ENCODE results near the gene PXMP2. TPM values are rescaled to one million over a fixed set of nuclear protein-coding genes. Genes with fewer than 3 reads are reported as not detected.

PXMP2 gene
- total RNA-seq, 2 donors from 2014 or later = 3.0 to 3.1 TPM

DNA sequence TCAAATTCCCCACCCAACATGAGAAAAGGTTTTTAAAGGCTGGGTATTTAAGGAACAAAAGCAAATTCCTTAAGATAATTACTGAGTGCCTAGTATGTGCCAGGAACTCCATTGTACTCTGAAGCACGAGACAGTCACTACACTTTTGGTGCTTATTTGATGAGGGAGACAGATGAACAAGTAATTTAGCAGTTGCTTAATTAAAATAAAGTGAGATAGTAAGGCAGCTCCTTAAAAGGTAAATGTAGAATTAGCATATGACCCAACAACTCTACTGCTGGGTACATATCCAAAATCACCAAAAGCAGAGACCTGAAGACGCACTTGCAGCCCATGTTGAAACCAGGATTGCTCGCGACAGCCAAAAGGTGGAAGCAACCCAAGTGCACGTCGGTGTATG is 21.6 kb upstream of the PXMP2 start:
- ATAC-seq = no peak
- H3K4me1 Mint-ChIP-seq = peaks cover 8% of the 10 kb centered on the region

DNA sequence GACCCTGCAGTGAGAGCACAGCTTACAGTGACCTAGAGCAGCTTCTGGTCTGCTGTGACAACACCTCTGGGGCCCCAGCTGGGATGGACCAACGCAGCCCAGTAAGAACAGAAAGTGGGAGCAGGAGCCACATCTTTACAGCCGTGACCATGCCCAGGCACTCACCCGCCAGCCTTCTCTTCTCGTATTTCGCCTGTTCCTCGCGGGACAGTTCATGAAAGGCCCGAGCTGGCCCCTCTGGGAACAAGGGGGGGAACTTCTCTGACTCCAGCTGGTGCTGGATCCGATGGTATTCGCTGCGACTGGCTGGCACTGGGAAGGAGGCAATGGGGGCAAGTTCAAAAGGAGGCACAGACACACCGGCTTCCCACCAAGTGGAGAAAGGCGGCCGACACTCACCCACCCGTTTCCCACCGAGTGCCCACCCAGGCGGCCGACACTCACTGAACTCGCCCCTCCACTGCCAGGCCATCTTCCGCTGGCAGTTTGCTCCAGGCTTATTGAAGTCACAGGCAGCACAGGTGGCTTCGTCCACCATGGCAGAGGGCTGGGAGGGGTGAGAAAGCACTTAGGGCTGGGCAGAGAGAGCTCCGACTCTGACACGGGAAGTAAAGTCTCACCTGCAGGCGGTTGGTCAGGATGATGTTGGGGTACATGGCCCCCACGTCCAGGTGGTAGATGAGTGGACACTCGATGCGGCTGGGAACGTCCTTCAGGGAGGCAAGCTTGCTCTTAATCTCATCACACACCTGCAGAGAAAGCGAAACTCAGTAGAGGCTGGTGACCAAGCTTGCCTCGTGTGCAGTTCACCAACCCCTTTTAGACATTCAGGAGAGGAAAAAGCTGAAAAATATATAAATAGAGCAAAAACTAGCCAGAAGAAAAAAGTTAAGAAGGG is 18.9 kb upstream of the PXMP2 start:
- Mint-ChIP-seq H3K4me1 (peaks cover 11% of the 10 kb centered on the region), H3K27me3 (no peaks in the 10 kb centered on the region), H3K4me3 (no peak overlapping the region), H3K36me3 (ENCODE audit: low read depth) (peaks cover 19% of the 10 kb centered on the region), H3K27ac (no peak overlapping the region)
- H3K9me3 ChIP-seq (ENCODE audit: control insufficient read depth, low read length, poor library complexity, severe bottlenecking) = no peaks in the 10 kb centered on the region
- ATAC-seq = no peak
- DNase-seq = no peak

More for the DNA sequence above, 21.6 kb upstream of the PXMP2 start:
- Mint-ChIP-seq H3K27me3 (no peaks in the 10 kb centered on the region), H3K27ac (no peak overlapping the region), H3K4me3 (no peak overlapping the region), H3K36me3 (ENCODE audit: low read depth) (peaks cover 19% of the 10 kb centered on the region)
- H3K9me3 ChIP-seq (ENCODE audit: control insufficient read depth, low read length, poor library complexity, severe bottlenecking) = no peaks in the 10 kb centered on the region
- no peak for DNase-seq

DNA sequence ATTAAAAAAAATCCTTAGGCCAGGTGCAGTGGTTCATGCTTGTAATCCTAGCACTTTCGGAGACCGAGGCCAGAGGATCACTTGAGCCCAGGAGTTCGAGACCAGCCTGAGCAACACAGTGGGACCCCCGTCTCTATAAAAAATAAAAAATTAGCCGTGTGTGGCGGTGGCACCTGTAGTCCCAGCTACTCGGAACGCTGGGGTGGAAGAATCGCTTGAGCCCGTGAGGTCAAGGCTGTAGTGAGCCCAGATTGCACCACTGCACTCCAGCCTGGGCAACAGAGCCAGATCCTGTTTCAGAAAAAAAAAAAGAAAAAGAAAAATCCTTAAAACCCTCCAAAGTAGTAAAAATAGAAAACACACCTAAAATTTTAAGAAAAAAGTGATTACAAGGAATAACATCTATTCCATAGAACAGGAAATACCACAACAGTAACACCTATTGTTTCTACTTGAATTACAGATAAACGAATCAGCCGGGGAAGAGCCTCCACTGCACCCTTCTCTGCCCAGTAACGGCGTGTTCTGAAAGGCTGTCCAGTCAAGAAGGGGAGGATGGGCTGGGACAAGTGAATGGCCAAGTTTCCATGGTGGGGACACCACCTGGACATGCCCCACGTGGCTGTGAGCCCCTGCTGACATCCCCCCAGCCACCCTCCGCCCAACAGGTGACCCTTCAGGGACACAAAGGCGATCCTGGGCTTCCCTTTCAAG is 18.1 kb upstream of the PXMP2 start:
- peaks cover 13% of the 10 kb centered on the region for H3K4me1 Mint-ChIP-seq
- ATAC-seq = no peak
- no peaks in the 10 kb centered on the region for H3K9me3 ChIP-seq (ENCODE audit: control insufficient read depth, low read length, poor library complexity, severe bottlenecking)
- peaks cover 17% of the 10 kb centered on the region for H3K36me3 Mint-ChIP-seq (ENCODE audit: low read depth)
- DNase-seq = no peak
- no peaks in the 10 kb centered on the region for H3K27me3 Mint-ChIP-seq
- no peak overlapping the region for H3K27ac Mint-ChIP-seq
- no peak overlapping the region for H3K4me3 Mint-ChIP-seq

DNA sequence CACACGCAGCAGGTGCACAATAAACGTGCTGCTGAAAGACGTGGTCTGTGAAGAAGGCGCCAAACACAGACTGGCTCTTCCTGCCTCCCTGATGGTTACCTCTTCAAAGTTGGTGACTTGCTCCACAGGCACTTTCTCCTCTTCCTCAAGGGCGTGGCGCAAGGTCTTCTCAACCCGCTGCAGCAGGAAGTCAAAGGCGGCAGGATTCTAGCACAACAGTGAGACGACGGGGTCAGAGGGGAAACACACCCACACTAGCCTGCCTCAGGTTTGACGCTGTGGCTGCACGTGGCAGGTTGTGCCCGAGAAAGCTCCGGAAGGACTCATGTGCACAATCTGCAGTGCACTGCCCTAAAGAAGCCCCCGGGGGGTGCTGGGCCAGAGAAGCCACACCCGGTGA is 15.3 kb upstream of the PXMP2 start:
- DNase-seq = no peak

DNA sequence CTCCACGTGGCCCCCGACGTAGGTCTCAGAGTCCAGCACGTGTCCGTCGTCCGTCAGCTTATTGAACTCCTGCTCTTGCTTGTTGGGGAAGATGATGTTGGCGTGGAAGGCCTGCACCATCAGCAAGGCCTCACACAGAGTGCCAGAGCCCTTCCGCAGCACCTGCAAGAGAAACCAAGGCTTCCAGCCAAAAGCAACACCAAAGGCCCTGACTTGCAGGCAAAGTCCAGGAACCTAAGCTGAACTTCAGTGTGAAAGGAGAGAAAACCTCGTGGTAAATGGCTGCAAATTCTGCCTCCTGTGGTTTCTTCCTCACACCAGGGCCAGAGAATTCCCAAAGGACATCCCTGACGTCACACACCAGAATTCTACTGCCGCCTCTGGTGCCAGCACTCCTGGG is 14.7 kb upstream of the PXMP2 start:
- Mint-ChIP-seq H3K27me3 (no peaks in the 10 kb centered on the region), H3K27ac (no peak overlapping the region), H3K4me1 (peaks cover 10% of the 10 kb centered on the region), H3K4me3 (no peak overlapping the region), H3K36me3 (ENCODE audit: low read depth) (peaks cover 6% of the 10 kb centered on the region)
- ATAC-seq = no peak
- no peaks in the 10 kb centered on the region for H3K9me3 ChIP-seq (ENCODE audit: control insufficient read depth, low read length, poor library complexity, severe bottlenecking)
- no peak for DNase-seq

More for the DNA sequence above, 15.3 kb upstream of the PXMP2 start:
- Mint-ChIP-seq H3K4me3 (peak overlapping the region; percentile 55), H3K4me1 (peaks cover 12% of the 10 kb centered on the region), H3K27ac (peak overlapping the region; percentile 27), H3K27me3 (no peaks in the 10 kb centered on the region), H3K36me3 (ENCODE audit: low read depth) (peaks cover 8% of the 10 kb centered on the region)
- no peak for ATAC-seq
- H3K9me3 ChIP-seq (ENCODE audit: control insufficient read depth, low read length, poor library complexity, severe bottlenecking) = no peaks in the 10 kb centered on the region

DNA sequence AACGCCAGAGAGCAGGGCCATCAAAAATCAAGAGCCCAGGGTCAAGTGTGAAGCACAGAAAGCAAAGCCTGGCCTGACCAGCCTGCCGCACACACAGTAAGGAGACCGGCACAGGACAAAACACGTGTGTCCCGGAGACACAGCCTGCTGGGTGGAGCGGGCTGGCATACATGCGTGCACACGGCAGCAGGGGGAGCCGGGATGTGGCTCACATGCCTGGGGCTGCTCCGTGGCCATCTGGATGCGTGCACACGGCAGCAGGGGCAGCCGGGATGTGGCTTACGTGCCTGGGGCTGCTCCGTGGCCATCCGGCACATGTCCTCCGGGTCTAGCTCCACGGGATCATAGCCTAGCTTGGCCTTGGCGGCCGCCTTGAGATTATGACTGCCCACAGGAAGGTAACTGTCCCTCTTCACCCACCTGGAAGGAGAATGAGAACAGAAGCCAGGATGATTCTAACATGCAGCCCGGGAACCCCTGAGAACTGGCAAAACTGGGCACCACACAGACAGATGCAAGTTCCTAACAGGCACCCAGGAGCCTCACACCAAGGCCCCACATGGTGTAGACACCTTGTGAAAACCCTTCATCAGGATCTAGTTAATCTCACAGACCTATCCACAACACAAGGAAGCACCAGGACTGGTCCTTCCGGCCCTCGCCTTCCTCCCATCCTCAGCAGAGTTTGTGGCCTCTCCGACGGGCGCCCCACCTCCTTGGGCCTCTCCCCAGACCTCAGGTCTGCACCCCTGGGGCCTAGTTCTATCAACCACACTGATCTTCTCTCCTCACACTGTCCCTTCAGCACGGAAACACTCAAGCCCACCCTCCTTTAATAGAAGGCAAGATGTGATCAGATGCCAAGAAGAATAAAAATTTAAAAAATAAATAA is 13.9 kb upstream of the PXMP2 start:
- Mint-ChIP-seq H3K4me3 (no peak overlapping the region), H3K4me1 (peaks cover 10% of the 10 kb centered on the region), H3K36me3 (ENCODE audit: low read depth) (peaks cover 6% of the 10 kb centered on the region), H3K27me3 (no peaks in the 10 kb centered on the region), H3K27ac (no peak overlapping the region)
- no peak for DNase-seq
- H3K9me3 ChIP-seq (ENCODE audit: control insufficient read depth, low read length, poor library complexity, severe bottlenecking) = no peaks in the 10 kb centered on the region
- ATAC-seq = no peak

DNA sequence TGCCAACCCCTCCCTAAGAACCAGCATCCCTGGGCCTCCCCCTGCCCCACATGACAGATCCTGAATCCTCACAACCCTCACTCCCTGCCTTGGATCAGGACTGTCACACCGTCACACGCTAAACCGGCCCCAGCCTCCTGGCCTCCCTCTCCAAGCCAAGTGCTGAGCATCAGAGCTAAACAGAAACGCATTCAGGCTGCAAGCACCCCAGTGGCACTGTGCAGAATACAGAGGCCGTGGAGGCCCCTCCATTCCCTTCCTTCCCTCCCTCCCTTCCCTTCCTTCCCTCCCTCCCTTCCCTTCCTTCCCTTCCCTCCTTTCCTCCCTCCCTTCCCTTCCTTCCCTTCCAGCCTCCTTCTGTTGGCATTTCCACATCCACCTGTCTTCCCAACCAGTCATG is 12.8 kb upstream of the PXMP2 start:
- H3K27me3 Mint-ChIP-seq = no peaks in the 10 kb centered on the region
- ATAC-seq (no peak), DNase-seq (no peak)
- H3K4me3 Mint-ChIP-seq = peak overlapping the region; percentile 31
- peaks cover 6% of the 10 kb centered on the region for H3K36me3 Mint-ChIP-seq (ENCODE audit: low read depth)
- H3K4me1 Mint-ChIP-seq = peaks cover 10% of the 10 kb centered on the region
- H3K9me3 ChIP-seq (ENCODE audit: control insufficient read depth, low read length, poor library complexity, severe bottlenecking) = no peaks in the 10 kb centered on the region
- no peak overlapping the region for H3K27ac Mint-ChIP-seq

DNA sequence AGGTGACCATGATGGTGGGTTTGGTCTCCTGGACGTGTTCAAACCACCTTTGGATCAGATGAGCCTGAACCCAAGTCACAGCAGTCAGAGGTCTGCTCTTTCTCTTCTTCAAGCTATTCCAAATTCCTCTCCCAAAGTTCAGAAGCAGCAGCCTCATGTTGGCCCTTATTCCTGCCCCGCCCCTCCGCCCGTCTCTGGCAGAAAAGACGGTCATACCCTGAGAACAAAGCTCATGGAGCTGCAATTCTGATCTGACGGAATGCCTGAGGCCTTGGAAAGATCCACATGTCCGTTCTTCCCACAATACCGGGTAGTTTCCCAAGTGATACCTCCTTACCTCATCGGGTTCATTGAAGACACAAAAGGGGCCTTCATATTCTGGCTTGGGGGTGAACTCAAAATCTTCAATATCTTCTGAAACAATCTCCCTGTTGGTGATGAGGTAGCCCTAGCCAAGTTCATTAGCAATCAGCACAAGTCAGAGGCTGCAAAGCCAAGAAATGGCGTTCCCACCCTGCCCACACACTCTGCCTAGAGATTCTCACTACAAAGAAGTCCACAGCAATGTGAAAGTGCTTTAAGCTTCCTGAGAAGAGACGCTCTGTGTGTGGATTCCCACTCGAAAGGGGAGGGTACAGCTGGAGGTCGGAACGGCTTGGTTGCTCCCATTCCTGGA is 11.5 kb upstream of the PXMP2 start:
- H3K27ac Mint-ChIP-seq = no peak overlapping the region
- H3K4me3 Mint-ChIP-seq = no peak overlapping the region

DNA sequence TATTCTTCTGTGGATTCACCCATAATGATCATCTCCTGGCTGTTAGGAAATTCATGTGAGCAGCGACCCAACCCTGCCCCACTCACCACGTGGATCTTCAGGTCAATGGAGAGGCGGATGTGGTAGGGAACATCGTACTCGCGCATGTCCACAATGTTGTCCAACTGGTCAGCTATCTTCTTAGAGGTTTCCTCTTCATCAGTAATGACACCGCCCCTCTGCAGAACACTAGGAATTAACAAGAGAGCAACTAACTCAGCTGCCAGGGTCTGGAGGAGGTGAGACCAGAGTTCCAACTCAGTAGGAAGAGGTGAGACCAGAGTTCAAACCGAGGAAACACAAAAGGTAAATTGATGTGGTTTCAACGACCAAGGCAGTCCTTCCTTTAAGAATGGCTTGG is 9.9 kb upstream of the PXMP2 start:
- Mint-ChIP-seq H3K27ac (no peak overlapping the region), H3K4me1 (peaks cover 3% of the 10 kb centered on the region), H3K36me3 (ENCODE audit: low read depth) (peaks cover 3% of the 10 kb centered on the region), H3K4me3 (no peak overlapping the region), H3K27me3 (no peaks in the 10 kb centered on the region)
- ATAC-seq (no peak), DNase-seq (no peak)
- no peaks in the 10 kb centered on the region for H3K9me3 ChIP-seq (ENCODE audit: control insufficient read depth, low read length, poor library complexity, severe bottlenecking)

More for the DNA sequence above, 11.5 kb upstream of the PXMP2 start:
- Mint-ChIP-seq H3K4me1 (peaks cover 10% of the 10 kb centered on the region), H3K36me3 (ENCODE audit: low read depth) (peaks cover 6% of the 10 kb centered on the region), H3K27me3 (no peaks in the 10 kb centered on the region)
- no peak for DNase-seq
- no peak for ATAC-seq
- no peaks in the 10 kb centered on the region for H3K9me3 ChIP-seq (ENCODE audit: control insufficient read depth, low read length, poor library complexity, severe bottlenecking)

DNA sequence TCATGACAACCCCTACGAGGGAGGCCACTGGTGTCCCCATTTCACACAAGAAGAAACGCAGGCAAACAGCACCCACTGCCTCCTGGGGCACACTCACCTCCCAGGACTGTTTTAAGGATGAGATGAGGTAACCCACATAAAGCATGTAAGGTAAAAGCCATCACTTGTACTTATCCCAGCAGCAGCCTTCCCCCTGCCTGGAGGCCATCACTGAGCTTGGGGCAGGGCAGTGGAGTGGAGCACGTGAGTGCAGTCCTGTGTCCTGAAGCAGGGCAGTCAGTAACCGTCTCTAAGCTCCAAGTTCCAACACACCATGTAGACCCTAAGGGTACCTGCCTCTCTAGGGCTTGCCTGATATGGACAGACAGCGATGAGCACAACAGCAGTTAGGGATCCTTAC is 2.0 kb upstream of the PXMP2 start:
- no peaks in the 10 kb centered on the region for H3K36me3 Mint-ChIP-seq (ENCODE audit: low read depth)
- H3K9me3 ChIP-seq (ENCODE audit: control insufficient read depth, low read length, poor library complexity, severe bottlenecking) = no peaks in the 10 kb centered on the region
- H3K4me3 Mint-ChIP-seq = peak overlapping the region; percentile 53
- H3K27me3 Mint-ChIP-seq = no peaks in the 10 kb centered on the region
- no peak for DNase-seq
- H3K4me1 Mint-ChIP-seq = peaks cover 15% of the 10 kb centered on the region
- no peak overlapping the region for H3K27ac Mint-ChIP-seq
- no peak for ATAC-seq

DNA sequence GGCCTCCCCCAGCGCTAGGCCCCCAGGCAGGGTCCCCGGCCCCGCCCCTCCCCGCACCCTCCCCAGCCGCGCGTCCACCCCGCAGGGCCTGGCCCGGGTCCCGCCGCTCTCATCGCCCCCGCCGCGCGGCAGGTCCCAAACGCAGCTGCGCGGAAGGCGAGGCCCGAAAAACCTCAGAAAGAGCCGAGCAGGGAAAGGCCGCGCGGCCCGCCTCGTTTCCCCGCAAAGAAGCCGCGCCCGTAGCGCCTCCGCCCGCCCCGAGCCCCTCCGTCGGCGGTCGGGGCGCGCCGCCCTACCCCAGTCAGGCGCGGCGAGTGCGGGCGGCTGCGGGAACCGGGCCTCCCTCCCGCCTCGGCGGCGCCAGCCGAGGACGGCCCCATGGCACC is 569 bp upstream of the PXMP2 start:
- DNase-seq (no peak), ATAC-seq (no peak)
- Mint-ChIP-seq H3K4me3 (peak overlapping the region; percentile 89), H3K36me3 (ENCODE audit: low read depth) (no peaks in the 10 kb centered on the region), H3K27ac (peak overlapping the region; percentile 45), H3K4me1 (peaks cover 15% of the 10 kb centered on the region), H3K27me3 (no peaks in the 10 kb centered on the region)
- no peaks in the 10 kb centered on the region for H3K9me3 ChIP-seq (ENCODE audit: control insufficient read depth, low read length, poor library complexity, severe bottlenecking)

DNA sequence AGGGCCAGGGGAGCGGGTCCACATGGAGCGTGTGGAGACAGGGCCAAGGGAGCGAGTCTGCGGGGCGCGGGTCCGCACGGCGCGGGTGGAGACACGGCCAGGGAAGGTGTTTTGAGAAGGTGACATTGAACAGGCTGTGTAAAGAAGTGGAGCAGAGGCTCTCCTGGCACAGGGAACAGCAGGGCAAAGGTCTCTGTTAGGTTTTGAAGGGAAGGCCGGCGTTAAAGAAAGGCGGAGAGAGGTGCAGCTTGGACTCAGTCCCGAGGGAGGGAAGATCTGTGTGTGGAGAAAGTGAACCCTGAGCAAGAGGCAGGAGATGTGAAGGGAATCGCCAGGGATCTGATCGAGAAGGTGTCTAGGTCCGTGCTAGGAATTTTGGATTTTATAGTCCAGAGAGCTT is 1.8 kb downstream of the PXMP2 start:
- no peaks in the 10 kb centered on the region for H3K9me3 ChIP-seq (ENCODE audit: control insufficient read depth, low read length, poor library complexity, severe bottlenecking)
- peak overlapping the region; percentile 72 for H3K27ac Mint-ChIP-seq
- DNase-seq = no peak
- peaks cover 15% of the 10 kb centered on the region for H3K4me1 Mint-ChIP-seq
- H3K4me3 Mint-ChIP-seq = peak overlapping the region; percentile 74
- H3K27me3 Mint-ChIP-seq = no peaks in the 10 kb centered on the region
- ATAC-seq = no peak
- H3K36me3 Mint-ChIP-seq (ENCODE audit: low read depth) = no peaks in the 10 kb centered on the region

Data from T-helper 17 cell (primary cell).